Epidermal melanocyte (primary cell): ENCODE results near the gene KLHL4.
"Not testable (repeated sequence)": the region's sequence is repeated elsewhere in the genome, so short reads cannot be mapped to it uniquely, and the experiment has no call there.

Experiments used
- DNase-seq: peaks from one replicate; pipeline ENCODE4 v3.0.0; 2011; ENCODE audit warnings: low spot score; ENCODE audit not compliant: insufficient read length

The KLHL4 gene

GRCh38 chrX:87641439-87641838, 123.8 kb downstream of the KLHL4 start:
- not testable (repeated sequence) for DNase-seq

DNA sequence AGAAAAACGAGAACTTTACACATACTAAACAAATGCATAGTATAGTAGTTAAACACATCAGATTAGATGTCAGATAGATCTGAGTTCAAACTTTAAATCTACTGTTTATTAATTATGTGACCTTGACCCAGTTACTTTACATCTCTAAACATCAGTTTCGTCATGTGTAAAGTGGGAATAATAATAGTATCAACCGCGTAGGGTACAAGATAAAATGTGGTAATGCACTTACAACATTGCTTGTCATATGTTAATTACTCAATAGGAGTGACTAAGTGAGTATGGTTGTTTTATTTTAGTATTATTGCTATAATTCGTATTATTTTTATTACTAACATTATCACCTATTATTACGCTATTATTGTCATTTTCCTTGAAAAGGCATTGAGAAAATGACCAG, 144.2 kb downstream of the KLHL4 start:
- no peak for DNase-seq

DNA sequence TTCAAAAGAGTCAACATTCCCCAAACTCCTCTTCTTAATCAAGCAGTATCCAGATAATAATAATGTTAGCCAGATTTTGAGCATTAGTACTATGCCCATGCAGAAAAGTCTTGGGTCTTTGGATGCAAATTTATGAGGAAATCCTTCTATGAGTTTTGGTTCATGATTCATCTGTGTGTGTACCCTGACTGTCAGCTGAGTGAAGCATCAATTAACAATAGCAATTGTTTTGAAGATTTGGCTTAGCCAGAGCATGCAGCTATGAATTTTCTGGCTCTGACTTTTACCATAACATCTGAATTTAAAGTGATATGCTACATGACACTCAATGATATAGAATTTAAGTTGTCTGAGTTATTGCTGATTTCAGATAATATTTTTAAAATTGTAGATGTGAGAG, 145.8 kb downstream of the KLHL4 start:
- DNase-seq: no peak

GRCh38 chrX:87664381-87664780, 146.8 kb downstream of the KLHL4 start:
- no peak for DNase-seq

- DNase-seq: no peak
Observed at GRCh38 chrX:87679849-87680248, 162.2 kb downstream of the KLHL4 start.

DNA sequence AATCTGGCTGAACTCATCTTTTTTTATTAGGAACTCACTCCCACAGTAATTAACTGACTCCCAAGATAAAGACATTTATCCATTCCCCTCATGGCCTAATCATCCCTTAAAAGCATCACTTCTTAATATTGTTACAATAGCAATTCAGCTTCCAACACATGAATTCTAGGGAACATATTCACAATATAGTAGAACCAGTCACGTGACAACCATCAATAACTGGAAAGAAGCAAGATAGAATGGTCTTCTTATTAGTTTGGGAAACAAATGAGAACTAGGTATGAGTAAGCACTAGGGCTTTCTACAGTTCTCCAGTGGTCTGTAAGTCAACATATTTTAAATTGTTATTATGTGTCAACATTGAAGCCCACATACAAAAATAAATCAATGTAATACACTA, 170.1 kb downstream of the KLHL4 start:
- DNase-seq: no peak

- DNase-seq: not testable (repeated sequence)
Observed at GRCh38 chrX:87688113-87688748, 170.6 kb downstream of the KLHL4 start.

GRCh38 chrX:87689218-87689617, 171.6 kb downstream of the KLHL4 start:
- DNase-seq: not testable (repeated sequence)

DNA sequence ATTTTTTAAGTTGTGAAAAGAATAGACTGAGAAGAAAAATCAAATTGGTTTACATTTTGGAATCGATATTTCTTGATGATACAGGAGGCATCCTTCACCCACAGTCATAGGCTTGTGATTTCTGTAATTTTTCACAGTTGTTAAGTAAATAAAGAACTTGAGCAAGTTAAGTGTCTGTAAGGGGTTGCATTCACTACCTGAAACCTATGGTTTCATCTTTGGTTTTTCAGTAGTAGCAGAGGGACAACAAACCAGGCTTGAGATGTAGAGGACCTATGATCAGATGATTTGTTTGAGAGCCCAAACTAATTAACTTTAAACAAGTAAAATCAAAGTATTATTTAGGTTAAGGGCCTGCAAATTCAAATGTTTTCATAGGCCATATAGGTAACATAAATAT, 175.6 kb downstream of the KLHL4 start:
- no peak for DNase-seq

DNA sequence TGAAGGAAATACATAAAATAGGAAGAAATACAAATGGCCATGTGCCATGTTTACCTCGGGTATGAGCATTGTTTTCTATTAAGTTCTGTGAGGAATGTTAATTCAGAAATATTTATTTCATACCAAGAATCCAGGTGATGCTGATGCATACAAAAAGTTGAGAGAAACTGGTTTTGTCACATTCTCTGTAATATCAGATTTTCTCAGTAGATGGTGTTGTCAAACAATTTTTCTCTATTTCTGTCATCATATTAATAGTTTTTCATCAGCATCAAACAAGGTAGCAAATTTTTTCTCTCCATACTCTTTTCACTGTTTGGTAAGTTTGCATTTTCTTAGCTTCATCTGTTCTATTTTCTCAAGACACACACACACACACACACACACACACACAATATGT, 179.8 kb downstream of the KLHL4 start:
- DNase-seq: no peak

DNA sequence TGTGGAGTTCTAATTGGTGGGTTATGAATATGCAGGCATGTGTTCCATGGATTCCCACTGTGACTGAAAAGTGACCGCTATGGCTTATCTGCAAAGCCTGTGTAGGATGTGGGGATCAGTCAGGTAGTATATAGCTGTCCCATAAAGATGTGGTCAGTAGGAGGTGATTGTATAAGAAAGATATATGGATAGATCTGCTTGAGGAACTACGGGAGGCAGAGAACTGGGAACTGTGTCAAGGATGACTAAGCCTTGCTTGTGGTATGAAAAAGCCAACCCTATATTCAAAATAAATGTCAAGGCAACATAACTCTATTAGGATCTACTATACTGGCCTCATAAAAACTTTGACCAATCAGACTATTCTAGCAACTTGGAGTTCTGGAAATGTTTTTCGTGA, 185.2 kb downstream of the KLHL4 start:
- DNase-seq: no peak

DNA sequence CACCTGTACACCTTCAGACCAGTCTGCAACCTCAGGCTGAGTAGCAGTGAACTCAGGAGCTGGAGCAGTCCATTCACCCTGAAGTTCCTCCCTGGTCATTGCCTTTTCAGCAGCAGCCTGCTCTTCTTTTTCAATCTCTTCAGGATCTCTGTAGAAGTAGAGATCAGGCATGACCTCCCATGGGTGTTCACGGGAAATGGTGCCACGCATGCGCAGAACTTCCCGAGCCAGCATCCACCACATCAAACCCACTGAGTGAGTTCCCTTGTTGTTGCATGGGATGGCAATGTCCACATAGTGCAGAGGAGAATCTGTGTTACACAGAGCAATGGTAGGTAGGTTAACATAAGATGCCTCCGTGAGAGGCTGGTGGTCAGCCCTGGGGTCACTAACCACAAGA, 185.9 kb downstream of the KLHL4 start:
- not testable (repeated sequence) for DNase-seq

GRCh38 chrX:87706134-87706533, 188.5 kb downstream of the KLHL4 start:
- no peak for DNase-seq

GRCh38 chrX:87710580-87710979, 193.0 kb downstream of the KLHL4 start:
- DNase-seq: no peak
